GM19238 (cell line): ENCODE data around the gene CBLN3.
"Not testable (repeated sequence)": the region's sequence is repeated elsewhere in the genome, so short reads cannot be mapped to it uniquely, and the experiment has no call there.

ENCODE experiments used
- DNase-seq: peaks from one replicate; pipeline ENCODE4 v3.0.0; 2011; ENCODE audit warnings: low spot score; ENCODE audit not compliant: insufficient read length

CBLN3 gene

DNA sequence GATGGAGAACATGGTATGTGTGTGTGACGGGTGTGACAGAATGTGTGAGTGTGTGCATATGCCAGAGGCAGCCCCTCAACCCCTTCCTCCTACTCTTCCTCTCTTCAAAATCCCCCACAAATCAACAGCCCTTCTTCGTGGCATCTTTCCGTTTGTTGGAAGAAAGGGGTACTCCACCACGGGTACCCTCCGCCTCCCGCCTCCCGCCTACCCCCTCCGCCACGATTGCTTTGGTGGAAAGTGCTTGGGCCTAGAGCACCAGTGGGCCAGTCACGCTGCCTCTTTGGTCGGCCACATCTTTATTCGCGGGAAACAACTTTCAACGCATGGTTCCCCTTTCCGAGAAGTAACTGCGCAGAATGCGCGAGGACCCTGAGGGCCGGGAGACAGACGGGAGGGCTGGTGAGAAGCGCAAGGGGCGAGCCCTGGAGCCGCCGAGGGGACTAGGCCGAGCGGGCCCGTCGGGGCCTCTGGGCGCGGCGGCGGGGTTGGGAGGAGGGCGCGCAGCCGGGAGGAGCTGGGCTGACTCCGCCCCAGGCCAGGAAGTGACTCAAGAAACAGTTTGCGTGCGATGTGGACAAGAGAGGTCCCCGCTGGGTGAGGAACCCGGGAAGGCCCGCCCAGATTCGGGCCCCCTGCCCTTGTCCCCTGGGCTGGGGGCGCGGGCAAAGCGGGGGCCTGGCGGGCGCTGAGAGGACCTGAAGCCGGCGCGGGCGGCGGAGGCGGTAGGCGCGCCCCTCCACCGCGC is at the start of gene CBLN3, which contains the start of gene KHNYN:
CBLN3 (minus strand) TSS at position 274 of the 748 bp plus-strand sequence. CDS start 614 bp downstream, outside the sequence.
KHNYN (plus strand) TSS at position 560 of the 748 bp plus-strand sequence. CDS start 777 bp downstream, outside the sequence.
- peak; percentile 98 for DNase-seq

DNA sequence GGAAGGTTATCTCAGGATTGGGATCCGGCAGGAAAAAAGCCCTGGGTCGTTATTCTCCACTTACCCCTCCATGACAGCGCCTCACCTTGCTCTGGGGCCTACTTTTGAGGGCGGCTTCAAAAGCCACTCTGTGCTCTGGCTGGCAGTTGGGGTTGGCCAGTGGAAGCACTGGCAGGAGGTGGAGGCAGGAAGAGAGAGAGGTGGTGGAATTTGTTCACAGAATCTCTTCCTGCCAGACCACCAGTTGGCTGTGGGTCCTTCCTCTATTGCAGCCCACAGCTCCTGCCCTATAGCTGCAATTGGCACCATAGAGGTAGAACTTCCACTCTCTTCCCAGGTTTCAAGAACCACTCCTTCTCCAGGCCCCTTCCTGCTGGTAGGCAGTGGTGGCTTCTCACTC is 45.8 kb upstream of the CBLN3 start:
- DNase-seq: no peak

DNA sequence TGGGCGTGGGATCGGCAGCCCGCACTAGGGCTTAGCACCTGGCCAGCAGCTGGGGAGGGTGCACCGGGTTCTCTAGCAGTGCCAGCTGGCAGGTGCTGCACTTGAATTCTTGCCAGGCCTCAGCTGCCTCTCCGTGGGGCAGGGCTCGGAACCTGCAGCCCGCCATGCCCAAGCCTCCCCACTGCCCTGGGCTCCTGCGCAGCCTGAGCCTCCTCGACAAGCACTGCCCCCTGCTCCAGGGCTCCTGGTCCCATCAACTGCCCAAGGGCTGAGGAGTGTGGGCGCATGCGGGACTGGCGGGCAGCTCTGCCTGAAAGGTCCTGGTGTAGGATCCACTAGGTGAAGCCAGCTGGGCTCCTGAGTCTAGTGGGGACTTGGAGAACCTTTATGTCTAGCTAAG is 43.7 kb upstream of the CBLN3 start:
- no peak for DNase-seq

DNA sequence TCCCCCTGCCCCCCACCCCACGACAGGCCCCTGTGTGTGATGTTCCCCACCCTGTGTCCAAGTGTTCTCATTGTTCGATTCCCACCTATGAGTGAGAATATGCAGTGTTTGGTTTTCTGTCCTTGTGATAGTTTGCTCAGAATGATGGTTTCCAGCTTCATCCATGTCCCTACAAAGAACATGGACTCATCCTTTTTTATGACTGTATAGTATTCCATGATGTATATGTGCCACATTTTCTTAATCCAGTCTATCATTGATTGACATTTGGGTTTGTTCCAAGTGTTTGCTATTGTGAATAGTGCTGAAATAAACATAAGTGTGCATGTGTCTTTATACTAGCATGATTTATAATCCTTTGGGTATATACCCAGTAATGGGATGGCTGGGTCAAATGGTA is 41.0 kb upstream of the CBLN3 start:
- DNase-seq: not testable (repeated sequence)

DNA sequence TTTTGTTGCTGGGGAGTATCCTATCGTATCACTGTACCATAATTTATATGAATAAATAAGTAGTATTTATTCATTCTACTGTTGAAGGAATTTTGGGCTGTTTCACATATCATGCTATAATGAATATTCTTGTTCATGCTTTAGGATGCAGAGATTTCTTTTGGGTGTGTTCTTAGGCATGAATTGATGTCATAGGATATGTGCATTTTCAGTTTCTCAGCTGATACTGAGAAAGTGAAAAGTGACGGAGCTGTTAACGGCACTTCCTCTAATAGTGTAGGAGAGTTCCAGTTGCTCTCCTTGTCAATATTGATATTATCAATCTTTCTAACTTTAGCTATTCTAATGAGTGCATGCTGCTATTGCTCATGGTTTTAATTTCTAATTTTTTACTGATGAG is 36.3 kb upstream of the CBLN3 start:
- DNase-seq: no peak

DNA sequence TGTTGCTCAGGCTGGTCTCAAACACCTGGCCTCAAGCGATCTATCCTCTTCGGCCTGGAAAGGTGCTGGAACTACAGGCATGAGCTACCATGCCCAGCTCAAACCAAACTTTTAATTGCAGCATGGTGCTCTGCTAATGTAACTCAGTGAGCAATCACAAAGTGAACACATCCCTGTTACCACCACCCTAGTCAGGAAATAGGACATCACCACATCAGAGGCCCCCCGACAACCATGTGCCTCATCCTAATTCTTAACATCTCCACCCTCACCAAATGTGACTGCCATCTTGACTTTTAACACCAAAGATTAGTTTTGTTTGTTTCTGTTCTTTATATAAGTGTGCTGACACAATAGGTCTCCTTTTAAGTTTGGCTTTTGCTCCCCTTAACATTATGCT is 35.9 kb upstream of the CBLN3 start:
- no peak for DNase-seq

DNA sequence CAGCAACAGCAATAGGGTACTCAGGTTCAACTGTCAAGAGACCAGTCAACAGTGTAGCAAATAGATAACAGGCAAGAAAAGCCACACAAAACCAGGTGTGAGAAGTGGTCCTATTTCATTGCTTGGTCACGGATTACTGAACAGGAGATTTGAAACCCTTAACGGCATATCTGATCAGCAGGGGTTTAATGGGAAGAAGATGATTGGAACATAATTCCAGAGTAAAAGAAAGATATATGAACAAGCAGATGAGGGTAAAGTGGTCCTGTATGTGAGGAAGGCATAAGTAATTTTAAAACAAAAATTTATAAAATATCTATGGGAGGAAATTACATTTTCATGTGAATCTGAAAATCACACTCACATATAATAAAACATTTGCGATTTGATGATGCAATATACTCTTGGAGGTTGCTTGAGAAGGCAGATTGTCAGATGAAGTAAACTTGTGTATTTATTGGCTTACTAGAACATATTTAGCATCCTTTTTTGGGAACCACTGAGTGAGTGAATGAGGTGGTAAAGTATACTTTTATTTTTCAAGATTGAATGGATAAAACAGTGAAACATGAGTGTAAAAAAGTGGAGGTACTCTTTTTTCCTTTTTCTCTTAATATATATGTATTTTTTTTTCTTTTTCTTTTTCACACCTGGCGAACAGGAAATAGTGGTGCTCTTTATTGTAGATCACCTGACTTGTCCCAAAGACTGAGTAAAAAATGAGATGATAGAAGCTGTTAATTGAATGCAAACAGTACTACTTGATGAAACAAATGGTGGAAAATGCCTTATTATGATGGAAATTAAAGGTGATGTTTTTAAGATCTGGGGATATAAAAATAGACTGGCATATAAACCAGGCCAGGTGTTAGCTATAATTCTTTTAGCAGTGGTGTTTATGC is 34.7 kb upstream of the CBLN3 start:
- DNase-seq: no peak

DNA sequence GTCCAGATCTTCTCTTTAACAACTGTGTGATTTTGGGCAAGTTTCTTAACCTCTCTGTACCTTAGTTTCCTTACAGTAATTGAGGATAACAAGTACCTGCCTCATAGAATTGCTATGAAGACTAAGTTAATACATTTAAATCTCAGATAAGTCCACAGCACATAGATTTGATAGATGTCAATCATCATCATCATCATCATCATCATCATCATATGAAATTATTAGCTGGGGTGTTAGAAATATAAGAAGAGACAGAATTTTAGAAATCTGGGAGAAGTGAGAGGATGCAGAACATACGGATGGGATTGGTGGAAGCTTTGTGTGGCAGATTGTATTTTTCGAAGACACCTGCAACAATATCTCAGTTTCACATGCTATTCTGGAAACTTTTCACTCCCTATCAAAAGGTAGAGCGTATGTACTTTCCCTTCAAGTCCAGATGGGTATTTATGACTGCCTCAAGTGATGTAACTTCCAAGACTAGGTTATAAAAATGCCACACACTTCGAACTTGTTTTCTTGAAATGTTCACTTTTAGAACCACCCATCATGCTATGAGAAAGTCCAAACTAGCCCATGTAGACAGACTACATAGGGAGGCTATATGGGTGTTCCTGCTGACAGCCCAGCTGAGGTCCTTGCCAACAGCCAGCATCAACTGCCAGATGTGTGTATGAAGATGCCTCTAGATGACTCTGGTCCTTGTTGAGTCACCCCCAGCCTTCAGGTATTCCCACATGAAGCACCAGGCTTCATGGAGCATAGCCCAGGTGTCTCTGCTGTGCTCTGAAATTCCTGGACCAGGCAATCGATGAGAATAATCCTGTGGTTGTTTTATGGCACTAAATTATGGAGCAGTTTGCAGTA is 33.8 kb upstream of the CBLN3 start:
- DNase-seq: no peak

DNA sequence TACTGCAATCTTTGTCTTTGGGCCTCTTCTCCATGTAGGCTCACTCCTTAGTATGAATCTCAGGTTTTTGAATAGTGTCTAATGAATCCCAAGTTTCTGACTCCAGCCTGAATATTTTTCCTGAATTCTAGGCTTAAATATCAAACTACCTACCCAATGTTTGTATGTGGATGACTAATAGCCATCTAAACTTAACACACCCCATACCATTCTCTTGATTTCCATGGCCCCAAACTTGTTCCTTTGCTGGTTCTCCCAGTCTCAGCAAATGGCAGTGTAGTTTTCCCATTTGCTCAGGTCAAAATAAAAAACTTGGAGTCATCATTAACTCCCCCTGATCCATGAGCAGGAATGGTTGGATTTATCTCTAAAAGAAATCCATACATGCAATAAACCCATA is 31.9 kb upstream of the CBLN3 start:
- no peak for DNase-seq

DNA sequence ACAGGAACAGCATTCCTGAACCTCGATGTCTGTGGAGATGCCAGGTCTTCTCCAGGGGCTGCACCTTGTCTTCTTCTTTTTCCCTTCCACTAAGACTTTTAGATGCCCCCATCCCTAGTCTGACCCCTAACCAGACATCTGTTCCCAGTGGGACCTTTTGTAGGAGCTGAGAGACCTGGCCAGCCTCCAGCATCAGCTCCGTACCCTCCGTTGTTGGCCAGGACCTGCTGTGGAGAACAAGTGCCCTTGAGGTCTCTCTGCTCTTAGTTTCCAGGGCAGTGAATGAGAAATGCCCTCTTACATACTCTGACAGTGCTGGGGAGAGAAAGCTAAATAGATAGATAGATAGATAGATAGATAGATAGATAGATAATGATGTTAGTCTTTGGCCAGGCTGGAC is 29.9 kb upstream of the CBLN3 start:
- DNase-seq: no peak

DNA sequence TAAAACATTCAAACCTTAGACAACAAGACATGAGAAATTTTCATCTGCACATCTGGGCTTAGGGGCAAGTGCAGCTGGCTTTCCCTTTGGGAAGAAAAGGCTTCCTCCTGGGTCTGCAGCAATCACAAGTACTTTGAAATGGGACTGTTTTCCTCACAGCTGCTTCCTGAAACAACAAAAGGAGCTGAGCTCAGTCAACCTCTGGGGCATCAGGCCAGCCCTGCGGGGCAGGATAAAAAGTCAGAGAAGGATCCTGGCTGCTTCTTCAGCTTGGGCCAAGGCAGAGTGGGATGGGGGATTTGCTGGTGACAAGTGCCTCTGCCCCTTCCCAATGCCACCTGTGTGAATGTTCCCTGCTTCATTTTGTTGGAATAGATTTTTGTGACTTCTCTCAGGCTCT is 29.3 kb upstream of the CBLN3 start:
- no peak for DNase-seq

DNA sequence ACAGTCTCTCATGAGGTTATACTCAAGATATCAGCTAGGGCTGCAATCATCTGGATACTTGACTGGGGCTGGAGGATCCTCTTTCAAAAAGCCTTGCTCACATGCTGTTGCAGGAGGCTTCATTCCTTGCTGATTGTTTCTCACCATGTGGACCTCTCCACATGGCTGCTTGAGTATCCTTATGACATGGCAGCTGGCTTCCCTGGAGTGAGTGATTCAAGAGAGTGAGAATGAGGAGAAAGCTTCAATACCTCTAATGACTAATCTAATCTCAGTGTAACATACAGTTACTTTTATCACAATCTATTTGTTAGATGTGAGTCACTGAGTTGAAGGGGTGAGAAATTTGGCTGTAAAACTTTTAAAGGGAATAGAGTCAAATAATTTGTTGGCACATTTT is 27.5 kb upstream of the CBLN3 start:
- no peak for DNase-seq

DNA sequence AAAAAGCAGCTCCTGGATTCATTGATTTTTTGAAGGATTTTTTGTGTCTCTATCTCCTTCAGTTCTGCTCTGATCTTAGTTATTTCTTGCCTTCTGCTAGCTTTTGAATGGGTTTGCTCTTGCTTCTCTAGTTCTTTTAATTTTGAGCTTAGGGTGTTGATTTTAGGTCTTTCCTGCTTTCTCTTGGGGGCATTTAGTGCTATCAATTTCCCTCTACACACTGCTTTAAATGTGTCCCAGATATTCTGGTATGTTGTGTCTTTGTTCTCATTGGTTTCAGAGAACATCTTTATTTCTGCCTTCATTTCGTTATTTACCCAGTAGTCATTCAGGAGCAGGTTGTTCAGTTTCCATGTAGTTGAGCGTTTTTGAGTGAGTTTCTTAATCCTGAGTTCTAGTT is 21.4 kb upstream of the CBLN3 start:
- not testable (repeated sequence) for DNase-seq

DNA sequence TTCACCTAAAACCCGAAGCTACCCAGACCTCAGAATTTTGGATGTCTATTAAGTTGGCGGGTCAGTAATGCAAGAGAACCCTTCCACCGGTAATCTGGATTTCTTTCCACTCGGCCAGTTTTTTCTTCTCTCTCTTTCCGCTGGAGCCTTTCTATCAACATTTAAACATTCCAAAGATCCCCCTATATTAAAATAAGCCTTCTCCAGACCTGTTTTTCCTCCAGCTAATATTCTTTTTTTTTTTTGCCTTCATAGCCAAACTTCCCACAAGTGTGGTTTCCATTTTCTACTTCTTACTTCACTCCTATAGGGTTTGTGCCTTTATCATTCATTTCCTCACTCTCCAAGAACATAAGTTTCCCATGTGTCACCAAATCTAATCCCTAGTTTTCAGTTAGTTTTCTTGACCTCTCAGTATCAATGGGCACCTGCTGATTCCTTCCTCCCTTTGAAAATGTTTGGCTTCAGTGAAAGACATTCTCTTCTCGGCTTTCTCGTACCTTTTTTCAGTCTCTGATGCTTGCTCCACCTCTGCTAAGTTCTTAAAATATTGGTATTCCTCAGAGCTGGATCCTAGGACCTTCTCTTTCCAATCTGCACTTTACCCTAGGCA is 13.7 kb upstream of the CBLN3 start:
- DNase-seq: no peak

DNA sequence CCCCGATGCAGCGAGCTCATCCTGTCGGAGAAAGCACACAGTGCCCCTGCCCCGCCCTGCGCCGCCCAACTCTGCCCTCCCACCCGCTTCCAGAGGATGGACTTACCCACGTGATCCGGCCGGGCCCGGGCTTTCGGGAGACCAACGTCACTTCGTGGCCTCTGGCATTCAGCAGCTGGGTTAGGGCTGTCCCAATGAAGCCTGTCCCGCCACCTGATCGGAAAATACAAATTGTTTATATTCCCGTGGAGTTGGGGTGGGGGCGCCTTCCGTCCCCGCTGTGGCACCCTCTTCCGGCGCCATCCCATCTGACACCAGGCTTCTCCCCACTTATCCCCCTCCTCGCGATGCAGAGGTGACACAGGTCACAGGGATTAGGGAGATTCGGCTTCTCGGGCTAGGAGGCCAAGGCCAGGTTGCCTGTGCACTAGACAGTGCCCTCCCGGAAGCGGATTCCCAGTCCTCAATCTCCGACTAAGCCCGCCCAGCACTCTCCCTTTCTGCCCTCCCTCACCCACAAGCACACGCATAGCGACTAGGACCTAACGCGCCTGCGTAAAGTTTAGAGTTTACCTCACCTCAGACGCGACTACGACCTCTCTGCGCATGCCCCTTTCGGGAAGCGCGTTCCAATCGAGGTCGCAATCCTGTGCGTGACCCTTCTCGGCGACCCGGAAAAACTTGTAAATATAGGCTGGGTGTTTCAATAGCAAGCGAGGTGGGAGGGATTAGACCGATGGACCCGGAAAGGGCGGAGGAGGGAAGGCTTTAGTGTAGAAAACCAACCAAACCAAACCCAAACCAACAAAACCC is 13.0 kb upstream of the CBLN3 start, which contains the start of gene SDR39U1:
SDR39U1 (minus strand) TSS at position 537 of the 813 bp plus-strand sequence; CDS start at position 530, 7 bp downstream.
- peak; percentile 87 for DNase-seq

DNA sequence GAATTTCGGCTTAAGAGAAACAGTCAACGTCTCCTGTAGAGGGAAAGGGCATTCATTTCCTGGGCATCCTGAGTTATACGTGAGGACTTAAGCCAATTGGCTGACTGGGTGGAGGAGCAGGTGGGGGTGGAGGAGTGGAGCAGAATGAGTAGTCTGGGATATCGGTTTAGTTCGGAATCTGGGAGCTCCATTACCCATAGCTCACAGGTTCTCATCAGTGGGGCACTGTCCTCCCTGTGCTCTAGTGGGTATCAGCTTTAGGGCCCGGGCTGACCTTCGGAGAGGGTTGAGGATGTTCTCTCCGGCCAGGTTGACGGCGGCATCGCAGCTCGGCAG is 12.4 kb upstream of the CBLN3 start:
- no peak for DNase-seq

DNA sequence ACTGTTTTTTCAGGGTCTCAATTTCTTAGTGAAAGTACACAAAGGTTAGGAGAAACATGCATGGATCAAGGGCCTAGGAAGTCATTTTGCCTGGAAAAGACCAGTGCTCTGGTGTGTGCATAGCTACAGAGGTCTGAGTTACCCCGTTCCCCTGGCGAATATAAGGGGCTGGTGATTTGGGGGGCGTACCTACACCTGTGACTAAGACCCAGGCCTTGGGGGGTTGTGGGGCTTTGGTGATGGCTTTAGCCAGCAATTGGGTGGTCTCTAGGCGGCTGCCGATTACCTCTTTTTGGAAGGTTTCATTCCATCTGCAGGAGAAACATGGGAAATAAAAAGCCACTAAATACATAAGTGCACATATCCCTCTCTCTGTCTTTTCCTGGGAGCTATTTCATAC is 12.0 kb upstream of the CBLN3 start:
- no peak for DNase-seq

DNA sequence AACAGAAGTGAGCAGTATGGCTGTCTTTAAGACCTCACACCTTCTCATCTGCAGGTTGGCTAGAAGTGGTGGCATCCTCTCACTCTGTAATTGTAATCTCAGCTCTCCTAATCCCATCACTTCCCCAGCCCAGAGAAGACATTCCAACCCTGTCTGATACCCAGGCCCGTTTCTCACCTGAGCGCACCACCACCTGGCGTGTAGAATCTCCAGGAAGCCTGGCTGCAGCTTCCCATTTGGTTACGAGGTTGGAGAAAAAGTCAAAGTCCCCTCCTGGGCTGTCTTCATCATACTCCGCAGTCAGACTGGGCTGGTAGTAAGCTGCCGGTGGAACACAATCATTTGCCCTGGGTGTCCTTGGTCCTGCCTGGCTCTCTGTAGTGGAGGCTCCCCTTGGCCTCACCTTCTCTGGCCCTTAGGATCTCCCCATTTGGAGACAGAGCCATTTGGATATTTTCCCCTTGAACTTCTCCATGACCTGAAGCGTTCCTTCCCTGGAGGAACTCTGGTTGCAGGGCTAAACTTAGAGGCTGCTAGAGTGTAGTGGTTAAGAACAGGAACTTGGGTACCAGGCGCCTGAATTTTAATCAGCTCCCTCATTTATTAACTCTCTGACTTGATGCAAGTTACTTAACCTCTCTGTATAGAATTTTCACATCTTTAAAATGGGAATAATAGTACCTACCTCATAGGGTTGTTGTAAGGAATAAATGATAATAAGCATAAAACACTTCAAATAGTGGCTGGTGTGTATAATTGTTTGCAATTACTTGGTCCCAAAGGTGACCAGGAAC is 11.3 kb upstream of the CBLN3 start:
- DNase-seq: no peak

DNA sequence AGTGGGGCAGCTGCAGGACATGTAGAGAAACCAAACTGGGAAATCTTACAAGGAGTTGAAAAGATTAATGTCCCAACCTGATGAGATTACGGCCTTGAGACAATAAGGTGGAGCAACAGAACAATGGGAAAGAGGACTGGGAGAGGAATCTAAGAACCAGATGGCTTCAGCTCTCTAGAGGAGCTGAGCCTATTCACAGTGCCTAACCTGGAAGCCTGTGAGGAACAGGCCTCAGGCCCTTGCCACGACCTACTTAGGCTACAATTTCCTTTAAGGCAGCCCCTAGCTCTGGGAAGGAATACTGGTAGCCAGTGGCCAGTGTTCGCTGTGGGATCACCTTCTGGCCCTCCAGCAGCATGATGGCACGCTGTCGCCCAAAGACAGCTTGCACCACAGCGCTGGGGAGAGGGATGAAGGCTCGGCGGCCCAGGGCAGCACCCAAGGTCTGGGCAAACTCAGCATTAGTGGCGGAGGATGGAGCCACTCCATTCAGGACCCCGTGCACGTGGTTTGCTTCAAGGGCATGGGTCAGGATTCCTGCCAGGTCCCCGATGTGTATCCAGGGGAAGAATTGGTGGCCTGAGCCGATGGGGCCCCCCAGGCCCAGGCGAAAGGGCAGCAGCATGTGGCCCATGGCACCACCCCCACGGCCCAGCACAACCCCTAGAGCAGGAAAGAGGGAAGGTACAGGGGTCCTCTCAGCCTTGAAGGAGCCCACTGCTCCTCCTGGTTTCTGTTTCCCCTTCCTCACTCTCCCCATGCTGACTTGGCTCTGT is 10.6 kb upstream of the CBLN3 start:
- no peak for DNase-seq
